ENCODE measurements around the gene MRC1.

MRC1 gene

DNA sequence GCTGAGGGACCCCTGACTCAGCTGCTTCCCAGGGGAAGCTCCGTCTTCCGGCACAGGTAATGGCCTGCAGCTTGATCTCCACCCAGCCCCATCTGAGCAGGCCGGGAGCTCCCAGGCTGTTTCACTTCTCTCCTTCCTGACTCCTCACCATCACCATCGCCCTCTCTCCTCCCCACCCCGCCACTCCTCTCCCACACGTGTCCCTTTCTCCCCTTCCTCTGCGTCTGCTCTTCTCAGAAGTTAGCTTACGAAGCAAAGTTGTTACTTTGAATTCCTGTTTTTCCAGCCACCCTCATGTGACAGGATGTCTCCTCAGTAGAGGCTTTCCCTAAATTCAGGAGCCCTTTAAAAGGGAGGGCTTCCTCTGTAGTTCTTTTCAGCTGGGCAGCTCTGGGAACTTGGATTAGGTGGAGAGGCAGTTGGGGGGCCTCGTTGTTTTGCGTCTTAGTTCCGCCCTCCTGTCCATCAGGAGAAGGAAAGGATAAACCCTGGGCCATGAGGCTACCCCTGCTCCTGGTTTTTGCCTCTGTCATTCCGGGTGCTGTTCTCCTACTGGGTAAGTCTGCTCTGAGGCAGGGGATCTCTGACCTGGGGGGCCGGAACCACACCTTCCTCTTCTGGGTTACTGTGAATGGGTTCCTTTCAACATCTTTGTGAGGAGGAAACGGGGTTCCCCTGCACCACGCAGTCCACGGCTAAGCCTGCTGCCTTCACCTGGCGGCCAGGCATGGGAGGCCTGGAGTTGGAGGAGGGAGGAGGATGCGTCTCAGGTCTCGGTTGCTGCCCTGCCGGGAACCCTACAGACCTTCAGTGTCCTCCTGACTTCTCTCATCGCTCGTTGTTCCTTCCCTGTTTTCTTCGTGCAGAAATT is at the start of gene MRC1:
Gene MRC1 (plus strand): TSS at position 378 of the 871 bp plus-strand sequence. CDS start 118 bp downstream, at position 496.
- DNase-seq (ENCODE audit: low spot score): no peak

DNA sequence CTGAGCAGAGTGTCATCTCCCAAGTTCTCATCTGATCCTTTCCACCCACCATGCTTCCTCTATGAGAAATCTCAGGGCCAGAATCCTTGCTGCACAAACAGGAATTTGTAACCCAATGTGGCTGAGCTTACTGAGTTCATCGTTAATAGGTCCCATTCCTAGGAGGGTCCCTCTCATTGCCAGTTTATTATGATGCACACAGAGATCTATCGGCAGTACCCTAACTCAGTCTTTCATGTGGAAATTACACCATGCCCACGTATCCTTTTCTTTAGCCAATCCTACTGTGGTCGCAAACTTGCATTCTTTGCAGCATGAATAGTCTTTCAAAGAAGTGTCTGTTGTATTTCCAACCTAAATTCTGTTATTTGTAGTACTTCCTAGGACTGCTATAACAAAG is 45.0 kb upstream of the MRC1 start:
- DNase-seq (ENCODE audit: low spot score): no peak

DNA sequence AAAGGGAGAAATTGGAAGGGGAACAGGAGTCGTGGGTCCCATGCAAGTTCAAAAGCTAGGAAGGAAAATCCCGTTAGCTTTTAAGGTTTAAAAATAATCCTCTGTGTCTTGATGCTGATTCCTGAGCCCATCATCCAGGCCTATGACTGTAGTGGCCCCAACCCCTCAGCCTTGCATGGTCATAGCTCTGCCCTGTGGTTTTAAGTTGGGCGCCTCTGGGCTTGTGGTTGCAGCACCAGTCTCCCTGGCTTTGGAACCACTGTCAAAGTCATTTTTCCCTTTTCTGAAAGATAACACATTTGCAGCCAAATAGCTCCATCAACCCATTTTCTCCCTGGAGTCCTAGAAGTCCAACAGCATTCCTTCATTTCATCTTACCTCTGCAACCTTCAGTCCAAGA is 43.5 kb upstream of the MRC1 start:
- DNase-seq (ENCODE audit: low spot score): no peak

DNA sequence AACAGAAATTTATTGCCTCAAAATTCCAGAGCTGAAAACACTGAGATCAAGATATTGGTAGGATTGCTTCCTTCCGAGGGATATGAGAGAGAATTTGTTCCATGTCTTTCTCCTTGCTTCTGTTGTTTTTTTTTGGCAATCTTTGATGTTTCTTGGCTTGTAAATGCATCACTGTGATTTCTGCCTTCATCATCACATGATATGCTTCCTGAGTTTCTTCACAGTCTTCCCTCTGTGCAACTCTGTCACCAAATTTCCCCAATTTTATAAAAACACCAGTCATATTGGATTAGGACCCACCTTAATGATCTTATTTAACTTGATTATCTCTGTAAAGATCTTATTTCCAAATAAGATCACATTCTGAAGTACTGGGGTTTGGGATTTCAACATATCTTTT is 42.4 kb upstream of the MRC1 start:
- DNase-seq (ENCODE audit: low spot score): no peak

GRCh38 chr10:17768496-17768895 is 40.7 kb upstream of the MRC1 start:
- no peak for DNase-seq (ENCODE audit: low spot score)

DNA sequence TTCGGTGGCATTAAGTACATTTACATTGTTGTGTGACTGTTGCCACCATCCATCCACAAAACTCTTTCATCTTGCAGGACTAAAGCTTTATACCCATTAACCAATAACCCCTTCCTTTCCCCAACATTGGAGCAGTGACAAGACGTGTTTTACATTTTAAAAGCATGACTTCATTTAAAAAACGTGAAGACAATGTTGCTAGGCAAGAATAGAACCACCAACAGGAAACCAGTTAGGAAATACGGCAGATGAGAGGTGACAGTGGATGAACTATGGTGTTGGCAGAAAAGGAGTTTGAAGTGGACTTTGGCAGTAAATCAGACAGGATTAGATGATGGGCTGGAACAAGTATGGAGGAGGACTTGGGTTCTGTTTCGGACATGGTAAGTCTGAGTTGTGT is 40.2 kb upstream of the MRC1 start:
- no peak for DNase-seq (ENCODE audit: low spot score)

DNA sequence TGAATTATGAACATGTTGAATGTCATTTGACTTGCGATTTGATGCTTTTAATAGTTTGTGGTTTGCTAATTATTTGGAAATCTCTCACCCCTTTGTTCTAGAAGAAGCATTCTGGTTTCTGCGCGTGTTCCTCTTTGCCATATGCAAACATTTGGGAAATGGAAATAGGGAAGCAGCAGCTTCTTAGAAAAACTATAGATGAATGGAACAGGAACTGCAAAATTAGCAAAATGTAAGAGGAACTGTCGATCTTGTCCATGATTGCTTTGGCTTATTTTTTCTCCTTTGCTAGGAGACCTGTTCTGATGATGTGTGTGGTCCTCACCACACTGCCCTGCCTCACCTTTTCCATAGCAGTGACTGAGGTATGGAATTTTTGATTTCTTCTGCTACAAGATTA is 38.1 kb upstream of the MRC1 start:
- no peak for DNase-seq (ENCODE audit: low spot score)

- no peak for DNase-seq (ENCODE audit: low spot score)
Observed at GRCh38 chr10:17779784-17780183, 29.4 kb upstream of the MRC1 start.

- DNase-seq (ENCODE audit: low spot score): no peak
Observed at GRCh38 chr10:17780727-17781126, 28.4 kb upstream of the MRC1 start.

DNA sequence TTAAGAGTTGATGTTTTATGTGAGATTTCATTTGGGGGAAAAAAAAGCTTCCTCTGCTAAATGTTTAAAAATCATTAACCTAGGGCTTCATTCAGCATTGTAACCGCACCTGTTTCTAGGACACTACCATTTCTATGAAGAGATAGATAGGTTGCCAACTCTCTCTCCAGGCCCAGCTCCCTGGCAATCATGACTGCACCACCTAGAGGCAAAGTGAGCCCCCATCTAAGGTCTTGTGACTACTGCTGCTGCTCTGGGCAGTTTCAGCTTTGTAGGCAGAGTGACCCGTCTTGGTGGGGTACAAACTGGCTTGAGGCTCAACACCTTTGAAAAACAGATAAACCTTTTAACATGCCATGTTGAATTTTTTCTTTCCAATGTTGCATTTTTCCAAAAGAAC is 27.3 kb upstream of the MRC1 start:
- no peak for DNase-seq (ENCODE audit: low spot score)

DNA sequence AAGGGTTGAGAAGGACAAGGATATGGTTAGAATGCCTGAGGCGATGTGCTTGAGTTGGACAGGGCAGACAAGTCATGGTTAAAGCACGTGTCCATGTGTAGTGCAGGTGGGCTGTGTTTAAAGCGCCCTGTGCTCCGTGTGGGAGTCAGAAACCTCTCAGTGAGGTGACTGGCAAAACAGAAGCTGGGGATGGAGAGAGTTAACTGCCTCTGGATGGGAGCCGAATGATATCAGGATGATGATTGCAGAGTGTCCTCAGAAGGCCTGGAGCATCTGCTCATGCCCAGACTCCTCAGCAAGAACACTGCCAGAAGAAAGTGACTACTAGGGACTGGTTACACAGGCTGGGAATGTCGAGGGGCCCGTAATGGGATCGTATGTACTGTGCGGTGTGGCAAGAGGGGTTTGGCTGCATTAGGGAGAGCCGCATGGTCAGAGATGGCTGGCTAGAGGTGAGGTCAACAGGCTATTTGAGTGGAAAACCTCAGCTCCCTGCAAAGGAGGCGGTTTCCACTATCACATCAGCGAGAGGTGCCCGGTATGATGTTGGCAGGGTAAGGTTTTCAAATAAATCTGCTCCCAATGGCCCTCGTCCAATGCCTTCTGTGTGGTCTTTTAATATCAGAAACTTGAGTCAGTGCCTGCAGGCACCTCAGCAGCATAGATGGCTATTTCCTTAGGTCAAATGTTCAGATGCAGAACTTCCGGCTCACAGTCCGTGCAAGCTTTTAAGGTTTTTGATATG is 26.1 kb upstream of the MRC1 start:
- no peak for DNase-seq (ENCODE audit: low spot score)

DNA sequence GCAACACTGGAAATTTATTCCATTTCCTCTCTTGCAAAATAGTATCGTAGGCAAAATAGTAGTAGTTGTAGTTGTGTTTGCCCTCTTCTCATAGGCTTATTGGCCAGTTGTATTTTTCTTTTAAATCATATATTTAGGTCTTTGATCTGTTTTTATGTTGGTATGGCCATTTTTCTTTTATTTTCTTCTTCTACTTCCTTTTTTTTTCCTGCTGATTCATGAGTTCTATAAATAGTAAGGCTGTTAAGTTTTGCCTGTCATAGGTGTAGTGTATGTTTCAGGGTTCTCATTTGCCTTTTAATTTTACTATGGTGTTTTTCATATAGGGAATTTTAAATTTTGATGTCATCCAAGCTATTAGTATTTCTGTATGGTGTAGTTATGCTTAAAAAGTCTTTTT is 25.4 kb upstream of the MRC1 start:
- DNase-seq (ENCODE audit: low spot score): no peak

- no peak for DNase-seq (ENCODE audit: low spot score)
Observed at GRCh38 chr10:17784688-17785087, 24.5 kb upstream of the MRC1 start.

DNA sequence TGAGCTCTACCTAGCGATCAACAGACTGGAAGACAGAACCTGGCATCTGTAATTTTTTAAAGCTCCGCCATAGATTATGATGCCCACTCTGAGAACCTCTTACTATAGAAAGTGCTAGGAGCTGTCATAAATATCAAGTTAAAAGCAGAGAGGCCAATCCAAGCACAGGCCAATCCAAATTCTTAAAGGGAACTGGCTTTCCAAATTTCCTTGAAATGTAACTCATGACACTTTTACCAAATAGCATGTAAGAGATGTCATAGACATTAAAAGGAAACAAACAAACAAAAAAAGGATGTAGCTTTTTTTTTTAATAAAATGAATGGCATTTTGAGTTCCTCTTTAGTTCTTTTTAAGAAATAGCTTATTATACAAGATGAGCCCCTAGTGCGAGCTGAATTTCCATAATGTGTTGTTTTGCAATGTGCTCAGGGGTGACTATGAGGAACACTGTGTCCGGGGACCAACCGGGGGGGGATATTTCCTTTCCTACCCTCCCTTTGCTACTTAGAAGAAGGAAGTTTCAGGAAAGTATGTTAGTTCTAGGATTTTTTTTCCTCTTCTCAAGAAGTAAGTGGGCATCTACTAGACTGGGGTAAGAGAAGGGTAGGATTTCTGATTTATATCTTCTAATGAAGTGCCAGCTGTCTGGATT is 23.7 kb upstream of the MRC1 start:
- no peak for DNase-seq (ENCODE audit: low spot score)

- DNase-seq (ENCODE audit: low spot score): no peak
Observed at GRCh38 chr10:17787087-17787961, 21.8 kb upstream of the MRC1 start.

GRCh38 chr10:17788646-17789045 is 20.5 kb upstream of the MRC1 start:
- DNase-seq (ENCODE audit: low spot score): no peak

DNA sequence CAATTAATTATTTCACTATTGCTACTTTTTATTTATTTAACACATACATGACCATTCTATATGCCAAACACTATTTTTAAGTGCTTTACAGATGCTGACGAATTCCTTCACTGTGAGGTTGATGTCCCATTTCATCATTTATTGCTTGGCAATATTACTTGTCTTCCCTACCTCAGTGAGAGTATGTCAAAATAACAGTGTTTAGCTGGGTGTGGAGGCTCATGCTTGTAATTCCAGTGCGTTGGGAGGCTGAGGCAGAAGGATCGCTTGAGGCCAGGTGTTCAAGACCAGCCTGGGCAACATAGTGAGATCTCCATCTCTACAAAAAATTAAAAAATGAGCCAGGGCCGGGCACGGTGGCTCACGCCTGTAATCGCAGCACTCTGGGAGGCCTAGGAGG is 19.8 kb upstream of the MRC1 start:
- no peak for DNase-seq (ENCODE audit: low spot score)

DNA sequence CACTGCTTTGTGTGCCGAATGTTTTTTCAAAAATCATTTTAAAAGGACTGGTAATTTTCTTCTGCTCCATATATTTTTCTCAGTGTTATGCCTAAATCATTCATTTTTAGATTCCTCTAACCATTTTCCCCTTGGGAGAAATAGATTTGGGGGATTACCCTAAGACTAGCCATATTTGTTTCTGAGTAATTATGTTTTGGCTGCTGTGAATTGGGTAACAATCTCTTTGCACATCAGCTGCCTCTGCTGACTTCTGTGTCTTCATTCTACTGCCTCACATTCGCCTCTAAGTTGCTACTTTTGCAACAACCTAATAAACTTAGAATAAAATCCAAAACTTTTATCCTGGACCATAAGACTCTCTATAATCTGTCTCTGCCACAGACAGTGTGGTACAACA is 18.5 kb upstream of the MRC1 start:
- DNase-seq (ENCODE audit: low spot score): no peak

GRCh38 chr10:17792991-17793390 is 16.2 kb upstream of the MRC1 start:
- DNase-seq (ENCODE audit: low spot score): no peak

DNA sequence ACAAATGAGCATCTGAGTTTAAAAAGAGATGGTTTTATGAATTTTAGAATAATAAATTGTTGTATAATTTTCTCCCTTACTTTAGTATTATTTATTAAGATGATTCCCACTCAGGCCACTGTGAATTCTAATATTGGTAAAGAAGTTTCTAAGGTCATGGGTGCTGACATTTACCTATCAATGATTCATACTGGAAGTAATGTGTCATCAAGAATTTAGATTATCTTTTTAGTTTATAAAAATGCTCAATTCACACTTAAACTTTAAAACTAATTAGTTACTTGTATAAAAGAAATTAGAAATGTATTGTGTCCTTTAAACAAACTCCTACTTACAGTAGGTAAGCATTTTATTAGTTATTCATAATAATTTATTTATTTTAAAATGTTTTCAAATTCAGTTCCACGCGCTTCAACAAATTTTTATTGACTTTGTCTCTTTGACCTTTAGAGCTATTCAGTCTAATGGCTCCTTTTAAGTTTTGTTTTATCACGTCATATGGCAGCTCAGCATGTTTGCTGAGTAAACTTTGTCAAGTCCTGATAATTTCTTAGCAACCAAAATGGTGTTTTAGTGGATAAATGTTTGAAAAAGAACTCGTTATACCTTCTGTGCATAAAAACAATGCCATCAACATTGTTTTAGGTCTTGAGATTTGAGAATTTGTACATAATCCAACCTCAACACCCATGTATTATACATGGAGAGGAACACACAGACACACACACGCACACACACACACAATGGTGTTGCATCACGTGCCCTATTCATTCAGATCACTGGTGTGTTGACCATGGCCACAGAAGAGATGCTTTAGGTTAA is 15.1 kb upstream of the MRC1 start:
- DNase-seq (ENCODE audit: low spot score): no peak

DNA sequence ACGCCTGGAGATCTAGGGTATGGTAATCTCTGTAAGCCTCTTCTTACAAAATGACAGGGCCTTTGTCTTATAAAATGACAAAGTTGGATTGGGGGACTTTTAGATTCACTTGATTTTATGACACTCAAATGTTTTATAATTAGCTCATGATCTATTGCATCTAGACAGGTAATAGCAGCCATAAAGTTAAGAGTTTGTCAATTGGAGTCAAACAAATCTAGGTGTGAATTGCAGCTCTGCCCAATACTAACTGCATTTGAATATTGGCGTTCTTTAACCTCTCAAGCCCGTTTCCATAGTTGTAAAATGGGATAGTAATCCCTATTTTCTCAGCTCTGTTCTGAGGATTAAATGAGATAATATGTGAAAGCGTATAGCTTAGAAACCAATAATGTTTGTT is 14.1 kb upstream of the MRC1 start:
- DNase-seq (ENCODE audit: low spot score): no peak

Measured in CD4-positive, alpha-beta T cell treated with Interleukin-15 for 4 hours (primary cell).